WTC11 (cell line): ENCODE data around the gene CD72. TPM values are rescaled to one million over a fixed set of nuclear protein-coding genes. Genes with fewer than 3 reads are reported as not detected.
"Not testable (repeated sequence)": the region's sequence is repeated elsewhere in the genome, so short reads cannot be mapped to it uniquely, and the experiment has no call there.

Experiments used
- ATAC-seq: fragments of 200-7000 bp; cut with Tn5 transposase; 2 replicates; pipeline ENCODE4 v1.10.0; 2021; ENCODE audit warnings: mild to moderate bottlenecking, moderate library complexity
- CTCF ChIA-PET: fragments of 300-600 bp; sonication (Branson Sonifier 250); formaldehyde crosslinking; loops from one replicate; lab custom pipeline; 2021; ENCODE audit warnings: antibody characterized with exemption; lab: Charles Lee
- POLR2A ChIA-PET: fragments of 350-600 bp; sonication (Branson Sonifier 250); formaldehyde crosslinking; loops from one replicate; lab custom pipeline; 2021; ENCODE audit warnings: antibody characterized with exemption; lab: Charles Lee
- DNase-seq: peaks from one replicate; pipeline ENCODE4 v3.0.0; 2021; ENCODE audit warnings: low spot score
- H3K27ac Mint-ChIP-seq: 2 replicates; pipeline ENCODE4 v1.8.0; 2021; ENCODE audit warnings: mixed read lengths
- H3K27me3 Mint-ChIP-seq: 2 replicates; pipeline ENCODE4 v1.8.0; 2021; ENCODE audit warnings: low read depth, mild to moderate bottlenecking, moderate library complexity, mixed read lengths
- H3K36me3 Mint-ChIP-seq: 2 replicates; pipeline ENCODE4 v1.8.0; 2021; ENCODE audit warnings: mixed read lengths
- H3K4me1 Mint-ChIP-seq: 2 replicates; pipeline ENCODE4 v1.8.0; 2022; ENCODE audit warnings: mixed read lengths
- H3K4me3 Mint-ChIP-seq: 2 replicates; pipeline ENCODE4 v1.8.0; 2021; ENCODE audit warnings: mild to moderate bottlenecking, moderate library complexity, mixed read lengths
- H3K9me3 Mint-ChIP-seq: 2 replicates; pipeline ENCODE4 v1.8.0; 2021; ENCODE audit warnings: mixed read lengths
- CBFB ChIP-seq: sonication (generic); formaldehyde crosslinking; IDR thresholded peaks from 2 replicates; pipeline ENCODE4 v1.8.1; 2022; ENCODE audit warnings: mild to moderate bottlenecking, low read depth, missing genetic modification reagents
- CREB1 ChIP-seq: sonication (generic); formaldehyde crosslinking; IDR thresholded peaks from 2 replicates; pipeline ENCODE4 v1.8.0; 2023; ENCODE audit warnings: mild to moderate bottlenecking, missing genetic modification reagents
- CREM ChIP-seq: sonication (generic); formaldehyde crosslinking; IDR thresholded peaks from 2 replicates; pipeline ENCODE4 v1.8.1; 2022; ENCODE audit warnings: mild to moderate bottlenecking, missing genetic modification reagents, moderate library complexity
- EMX1 ChIP-seq: fragments of 250-450 bp; sonication (Bioruptor Pico); IDR thresholded peaks from 2 replicates; pipeline ENCODE4 v1.8.0; 2021; ENCODE audit warnings: mild to moderate bottlenecking
- FOXK1 ChIP-seq: sonication (generic); formaldehyde crosslinking; IDR thresholded peaks from 2 replicates; pipeline ENCODE4 v1.8.0; 2022; ENCODE audit warnings: mild to moderate bottlenecking, moderate library complexity, missing genetic modification reagents
- JAZF1 ChIP-seq: fragments of 250-450 bp; sonication (Bioruptor Pico); IDR thresholded peaks from 2 replicates; pipeline ENCODE4 v1.9.0; 2021; ENCODE audit warnings: moderate library complexity, mild to moderate bottlenecking, inconsistent platforms
- ZNF263 ChIP-seq: sonication (generic); formaldehyde crosslinking; IDR thresholded peaks from 2 replicates; pipeline ENCODE4 v1.8.1; 2022; ENCODE audit warnings: low read depth, mild to moderate bottlenecking, moderate library complexity, missing genetic modification reagents
- total RNA-seq: library from RNA; stranded (reverse); gene quantifications from 3 replicates; pipeline ENCODE4 v1.2.3, GENCODE V29; 2021
- TF ChIP-seq, protein P1 (sequence below): fragments of 250-450 bp; sonication (Bioruptor Pico); IDR thresholded peaks from 2 replicates; pipeline ENCODE4 v1.9.0; 2021; ENCODE audit warnings: moderate library complexity, mild to moderate bottlenecking, inconsistent platforms, borderline replicate concordance
- TF ChIP-seq, protein P2 (sequence below): sonication (generic); formaldehyde crosslinking; IDR thresholded peaks from 2 replicates; pipeline ENCODE4 v1.8.1; 2023; ENCODE audit warnings: mild to moderate bottlenecking, missing genetic modification reagents, borderline replicate concordance
- TF ChIP-seq, protein P3 (sequence below): sonication (generic); formaldehyde crosslinking; IDR thresholded peaks from 2 replicates; pipeline ENCODE4 v1.8.1; 2022; ENCODE audit warnings: mild to moderate bottlenecking, moderate library complexity, missing genetic modification reagents
- TF ChIP-seq, protein P4 (sequence below): fragments of 250-450 bp; sonication (Bioruptor Pico); IDR thresholded peaks from 2 replicates; pipeline ENCODE4 v1.9.0; 2021; ENCODE audit warnings: mild to moderate bottlenecking
- TF ChIP-seq, protein P5 (sequence below): sonication (generic); formaldehyde crosslinking; IDR thresholded peaks from 2 replicates; pipeline ENCODE4 v1.8.1; 2023; ENCODE audit warnings: mild to moderate bottlenecking, missing genetic modification reagents
- TF ChIP-seq, protein P6 (sequence below): fragments of 250-450 bp; sonication (Bioruptor Pico); conservative IDR thresholded peaks from 2 replicates; pipeline ENCODE4 v1.9.0; 2021; ENCODE audit warnings: mild to moderate bottlenecking
- TF ChIP-seq, protein P7 (sequence below): sonication (generic); formaldehyde crosslinking; IDR thresholded peaks from 2 replicates; pipeline ENCODE4 v1.8.0; 2023; ENCODE audit warnings: mild to moderate bottlenecking, missing genetic modification reagents
- TF ChIP-seq, protein P8 (sequence below): fragments of 250-450 bp; sonication (Bioruptor Pico); IDR thresholded peaks from 2 replicates; pipeline ENCODE4 v1.8.0; 2021; ENCODE audit warnings: mild to moderate bottlenecking
- TF ChIP-seq, protein P9 (sequence below): sonication (generic); formaldehyde crosslinking; IDR thresholded peaks from 2 replicates; pipeline ENCODE4 v1.8.1; 2023; ENCODE audit warnings: mild to moderate bottlenecking, missing genetic modification reagents

Gene CD72
- total RNA-seq, 1 experiment from 2014 or later: 2.9 TPM

DNA sequence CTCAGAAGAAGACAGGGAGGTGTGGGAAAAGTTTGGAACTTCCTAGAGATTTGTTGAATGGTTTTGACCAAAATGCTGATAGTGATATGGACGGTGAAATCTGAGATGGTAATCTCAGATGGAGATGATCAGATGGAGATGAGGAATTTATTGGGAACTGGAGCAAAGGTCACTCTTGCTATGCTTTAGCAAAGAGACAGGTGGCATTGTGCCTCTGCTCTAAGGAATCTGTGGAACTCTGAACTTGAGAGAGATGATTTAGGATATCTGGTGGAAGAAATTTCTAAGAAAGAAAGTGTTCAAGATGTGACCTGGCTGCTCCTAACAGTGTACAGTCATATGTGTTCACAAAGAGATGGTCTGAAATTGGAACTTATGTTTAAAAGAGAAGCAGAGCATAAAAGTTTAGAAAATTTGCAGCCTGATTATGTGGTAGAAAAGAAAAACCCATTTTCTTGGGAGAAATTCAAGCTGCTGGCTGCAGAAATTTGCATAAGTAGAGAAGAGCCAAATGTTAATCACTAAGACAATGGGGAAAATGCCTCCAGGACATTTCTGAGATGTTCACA, 38.5 kb downstream of the CD72 start:
- CTCF ChIA-PET: interaction anchor here (0.6 kb wide), 1 partner anchor 20 kb away, joined by 3 read pairs; no protein-coding TSS in a partner anchor
- DNase-seq, H3K27me3 Mint-ChIP-seq, H3K4me3 Mint-ChIP-seq, H3K27ac Mint-ChIP-seq, POLR2A ChIA-PET, ATAC-seq: not testable (repeated sequence)
- Mint-ChIP-seq H3K36me3 (peaks cover 32% of the 10 kb centered on the region), H3K4me1 (peaks cover 15% of the 10 kb centered on the region), H3K9me3 (peaks cover 34% of the 10 kb centered on the region)

DNA sequence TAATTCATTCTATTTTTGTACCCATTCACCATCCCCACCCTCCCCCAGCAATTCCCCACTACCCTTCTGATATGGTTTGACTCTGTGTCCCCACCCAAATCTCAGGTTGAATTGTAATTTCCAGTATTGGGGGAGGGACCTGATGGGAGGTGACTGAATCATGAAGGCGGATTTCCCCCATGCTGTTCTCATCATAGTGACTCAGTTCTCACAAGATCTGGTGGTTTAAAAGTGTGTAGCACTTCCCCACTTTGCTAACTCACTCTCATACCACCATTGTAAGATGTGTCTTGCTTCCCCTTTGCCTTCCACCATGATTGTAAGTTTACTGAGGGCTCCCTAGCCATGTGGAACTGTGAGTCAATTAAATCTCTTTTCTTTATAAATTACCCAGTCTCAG, 39.1 kb downstream of the CD72 start:
- no peak for ATAC-seq
- ChIA-PET CTCF (interaction anchor here (1.6 kb wide), 2 partner anchors 9 to 25 kb away, joined by 4 to 6 read pairs; no protein-coding TSS in a partner anchor), POLR2A (no interaction called here)
- Mint-ChIP-seq H3K4me3 (no peak overlapping the region), H3K9me3 (peaks cover 34% of the 10 kb centered on the region), H3K36me3 (peaks cover 32% of the 10 kb centered on the region), H3K4me1 (peaks cover 13% of the 10 kb centered on the region), H3K27me3 (no peaks in the 10 kb centered on the region), H3K27ac (no peak overlapping the region)
- TF ChIP-seq, protein P1, sequence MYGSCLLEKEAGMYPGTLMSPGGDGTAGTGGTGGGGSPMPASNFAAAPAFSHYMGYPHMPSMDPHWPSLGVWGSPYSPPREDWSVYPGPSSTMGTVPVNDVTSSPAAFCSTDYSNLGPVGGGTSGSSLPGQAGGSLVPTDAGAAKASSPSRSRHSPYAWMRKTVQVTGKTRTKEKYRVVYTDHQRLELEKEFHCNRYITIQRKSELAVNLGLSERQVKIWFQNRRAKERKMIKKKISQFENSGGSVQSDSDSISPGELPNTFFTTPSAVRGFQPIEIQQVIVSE: no peak
- TF ChIP-seq ZNF263 (CRISPR knock-in tag) (no peak), FOXK1 (CRISPR knock-in tag) (no peak), CREM (CRISPR knock-in tag) (no peak), JAZF1 (no peak), EMX1 (CRISPR knock-in tag) (no peak), CBFB (CRISPR knock-in tag) (no peak), CREB1 (CRISPR knock-in tag) (no peak)
- TF ChIP-seq, protein P2, sequence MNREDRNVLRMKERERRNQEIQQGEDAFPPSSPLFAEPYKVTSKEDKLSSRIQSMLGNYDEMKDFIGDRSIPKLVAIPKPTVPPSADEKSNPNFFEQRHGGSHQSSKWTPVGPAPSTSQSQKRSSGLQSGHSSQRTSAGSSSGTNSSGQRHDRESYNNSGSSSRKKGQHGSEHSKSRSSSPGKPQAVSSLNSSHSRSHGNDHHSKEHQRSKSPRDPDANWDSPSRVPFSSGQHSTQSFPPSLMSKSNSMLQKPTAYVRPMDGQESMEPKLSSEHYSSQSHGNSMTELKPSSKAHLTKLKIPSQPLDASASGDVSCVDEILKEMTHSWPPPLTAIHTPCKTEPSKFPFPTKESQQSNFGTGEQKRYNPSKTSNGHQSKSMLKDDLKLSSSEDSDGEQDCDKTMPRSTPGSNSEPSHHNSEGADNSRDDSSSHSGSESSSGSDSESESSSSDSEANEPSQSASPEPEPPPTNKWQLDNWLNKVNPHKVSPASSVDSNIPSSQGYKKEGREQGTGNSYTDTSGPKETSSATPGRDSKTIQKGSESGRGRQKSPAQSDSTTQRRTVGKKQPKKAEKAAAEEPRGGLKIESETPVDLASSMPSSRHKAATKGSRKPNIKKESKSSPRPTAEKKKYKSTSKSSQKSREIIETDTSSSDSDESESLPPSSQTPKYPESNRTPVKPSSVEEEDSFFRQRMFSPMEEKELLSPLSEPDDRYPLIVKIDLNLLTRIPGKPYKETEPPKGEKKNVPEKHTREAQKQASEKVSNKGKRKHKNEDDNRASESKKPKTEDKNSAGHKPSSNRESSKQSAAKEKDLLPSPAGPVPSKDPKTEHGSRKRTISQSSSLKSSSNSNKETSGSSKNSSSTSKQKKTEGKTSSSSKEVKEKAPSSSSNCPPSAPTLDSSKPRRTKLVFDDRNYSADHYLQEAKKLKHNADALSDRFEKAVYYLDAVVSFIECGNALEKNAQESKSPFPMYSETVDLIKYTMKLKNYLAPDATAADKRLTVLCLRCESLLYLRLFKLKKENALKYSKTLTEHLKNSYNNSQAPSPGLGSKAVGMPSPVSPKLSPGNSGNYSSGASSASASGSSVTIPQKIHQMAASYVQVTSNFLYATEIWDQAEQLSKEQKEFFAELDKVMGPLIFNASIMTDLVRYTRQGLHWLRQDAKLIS (CRISPR knock-in tag): no peak
- TF ChIP-seq, protein P3, sequence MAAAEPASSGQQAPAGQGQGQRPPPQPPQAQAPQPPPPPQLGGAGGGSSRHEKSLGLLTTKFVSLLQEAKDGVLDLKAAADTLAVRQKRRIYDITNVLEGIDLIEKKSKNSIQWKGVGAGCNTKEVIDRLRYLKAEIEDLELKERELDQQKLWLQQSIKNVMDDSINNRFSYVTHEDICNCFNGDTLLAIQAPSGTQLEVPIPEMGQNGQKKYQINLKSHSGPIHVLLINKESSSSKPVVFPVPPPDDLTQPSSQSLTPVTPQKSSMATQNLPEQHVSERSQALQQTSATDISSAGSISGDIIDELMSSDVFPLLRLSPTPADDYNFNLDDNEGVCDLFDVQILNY (CRISPR knock-in tag): no peak
- TF ChIP-seq, protein P4, sequence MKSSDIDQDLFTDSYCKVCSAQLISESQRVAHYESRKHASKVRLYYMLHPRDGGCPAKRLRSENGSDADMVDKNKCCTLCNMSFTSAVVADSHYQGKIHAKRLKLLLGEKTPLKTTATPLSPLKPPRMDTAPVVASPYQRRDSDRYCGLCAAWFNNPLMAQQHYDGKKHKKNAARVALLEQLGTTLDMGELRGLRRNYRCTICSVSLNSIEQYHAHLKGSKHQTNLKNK (CRISPR knock-in tag): no peak
- TF ChIP-seq, protein P5, sequence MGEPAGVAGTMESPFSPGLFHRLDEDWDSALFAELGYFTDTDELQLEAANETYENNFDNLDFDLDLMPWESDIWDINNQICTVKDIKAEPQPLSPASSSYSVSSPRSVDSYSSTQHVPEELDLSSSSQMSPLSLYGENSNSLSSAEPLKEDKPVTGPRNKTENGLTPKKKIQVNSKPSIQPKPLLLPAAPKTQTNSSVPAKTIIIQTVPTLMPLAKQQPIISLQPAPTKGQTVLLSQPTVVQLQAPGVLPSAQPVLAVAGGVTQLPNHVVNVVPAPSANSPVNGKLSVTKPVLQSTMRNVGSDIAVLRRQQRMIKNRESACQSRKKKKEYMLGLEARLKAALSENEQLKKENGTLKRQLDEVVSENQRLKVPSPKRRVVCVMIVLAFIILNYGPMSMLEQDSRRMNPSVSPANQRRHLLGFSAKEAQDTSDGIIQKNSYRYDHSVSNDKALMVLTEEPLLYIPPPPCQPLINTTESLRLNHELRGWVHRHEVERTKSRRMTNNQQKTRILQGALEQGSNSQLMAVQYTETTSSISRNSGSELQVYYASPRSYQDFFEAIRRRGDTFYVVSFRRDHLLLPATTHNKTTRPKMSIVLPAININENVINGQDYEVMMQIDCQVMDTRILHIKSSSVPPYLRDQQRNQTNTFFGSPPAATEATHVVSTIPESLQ (CRISPR knock-in tag): no peak
- TF ChIP-seq, protein P6, sequence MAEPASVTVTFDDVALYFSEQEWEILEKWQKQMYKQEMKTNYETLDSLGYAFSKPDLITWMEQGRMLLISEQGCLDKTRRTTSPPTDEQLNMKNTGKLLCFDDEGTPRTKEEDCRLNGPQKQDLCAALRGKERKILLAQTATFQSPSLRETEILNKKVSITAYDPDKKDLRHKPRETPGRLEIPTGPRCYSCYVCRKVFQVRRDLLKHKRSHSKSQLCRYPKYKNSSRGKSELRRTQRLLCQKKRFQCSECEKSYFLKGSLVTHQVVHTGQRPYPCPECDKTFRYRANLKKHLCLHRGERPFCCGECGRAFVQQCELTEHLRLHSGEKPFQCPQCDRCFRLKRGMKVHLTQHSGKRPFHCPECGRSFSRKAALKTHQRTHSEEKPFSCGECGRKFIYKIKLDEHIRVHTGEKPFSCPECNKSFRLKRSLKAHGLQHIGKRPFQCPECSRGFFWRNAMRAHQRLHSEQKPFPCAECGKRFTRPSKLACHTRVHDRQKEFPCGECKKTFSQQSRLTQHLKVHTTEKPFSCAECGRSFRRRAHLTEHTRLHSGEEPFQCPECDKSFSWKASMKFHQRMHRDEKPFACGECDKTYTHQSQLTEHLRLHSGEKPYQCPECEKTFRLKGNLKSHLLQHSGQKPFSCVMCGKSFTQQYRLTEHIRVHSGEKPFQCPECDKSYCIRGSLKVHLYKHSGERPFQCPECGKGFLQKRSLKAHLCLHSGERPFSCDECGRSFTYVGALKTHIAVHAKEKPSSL (CRISPR knock-in tag): no peak
- TF ChIP-seq, protein P7, sequence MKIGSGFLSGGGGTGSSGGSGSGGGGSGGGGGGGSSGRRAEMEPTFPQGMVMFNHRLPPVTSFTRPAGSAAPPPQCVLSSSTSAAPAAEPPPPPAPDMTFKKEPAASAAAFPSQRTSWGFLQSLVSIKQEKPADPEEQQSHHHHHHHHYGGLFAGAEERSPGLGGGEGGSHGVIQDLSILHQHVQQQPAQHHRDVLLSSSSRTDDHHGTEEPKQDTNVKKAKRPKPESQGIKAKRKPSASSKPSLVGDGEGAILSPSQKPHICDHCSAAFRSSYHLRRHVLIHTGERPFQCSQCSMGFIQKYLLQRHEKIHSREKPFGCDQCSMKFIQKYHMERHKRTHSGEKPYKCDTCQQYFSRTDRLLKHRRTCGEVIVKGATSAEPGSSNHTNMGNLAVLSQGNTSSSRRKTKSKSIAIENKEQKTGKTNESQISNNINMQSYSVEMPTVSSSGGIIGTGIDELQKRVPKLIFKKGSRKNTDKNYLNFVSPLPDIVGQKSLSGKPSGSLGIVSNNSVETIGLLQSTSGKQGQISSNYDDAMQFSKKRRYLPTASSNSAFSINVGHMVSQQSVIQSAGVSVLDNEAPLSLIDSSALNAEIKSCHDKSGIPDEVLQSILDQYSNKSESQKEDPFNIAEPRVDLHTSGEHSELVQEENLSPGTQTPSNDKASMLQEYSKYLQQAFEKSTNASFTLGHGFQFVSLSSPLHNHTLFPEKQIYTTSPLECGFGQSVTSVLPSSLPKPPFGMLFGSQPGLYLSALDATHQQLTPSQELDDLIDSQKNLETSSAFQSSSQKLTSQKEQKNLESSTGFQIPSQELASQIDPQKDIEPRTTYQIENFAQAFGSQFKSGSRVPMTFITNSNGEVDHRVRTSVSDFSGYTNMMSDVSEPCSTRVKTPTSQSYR (CRISPR knock-in tag): no peak
- TF ChIP-seq, protein P8, sequence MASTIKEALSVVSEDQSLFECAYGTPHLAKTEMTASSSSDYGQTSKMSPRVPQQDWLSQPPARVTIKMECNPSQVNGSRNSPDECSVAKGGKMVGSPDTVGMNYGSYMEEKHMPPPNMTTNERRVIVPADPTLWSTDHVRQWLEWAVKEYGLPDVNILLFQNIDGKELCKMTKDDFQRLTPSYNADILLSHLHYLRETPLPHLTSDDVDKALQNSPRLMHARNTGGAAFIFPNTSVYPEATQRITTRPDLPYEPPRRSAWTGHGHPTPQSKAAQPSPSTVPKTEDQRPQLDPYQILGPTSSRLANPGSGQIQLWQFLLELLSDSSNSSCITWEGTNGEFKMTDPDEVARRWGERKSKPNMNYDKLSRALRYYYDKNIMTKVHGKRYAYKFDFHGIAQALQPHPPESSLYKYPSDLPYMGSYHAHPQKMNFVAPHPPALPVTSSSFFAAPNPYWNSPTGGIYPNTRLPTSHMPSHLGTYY (CRISPR knock-in tag): no peak
- TF ChIP-seq, protein P9, sequence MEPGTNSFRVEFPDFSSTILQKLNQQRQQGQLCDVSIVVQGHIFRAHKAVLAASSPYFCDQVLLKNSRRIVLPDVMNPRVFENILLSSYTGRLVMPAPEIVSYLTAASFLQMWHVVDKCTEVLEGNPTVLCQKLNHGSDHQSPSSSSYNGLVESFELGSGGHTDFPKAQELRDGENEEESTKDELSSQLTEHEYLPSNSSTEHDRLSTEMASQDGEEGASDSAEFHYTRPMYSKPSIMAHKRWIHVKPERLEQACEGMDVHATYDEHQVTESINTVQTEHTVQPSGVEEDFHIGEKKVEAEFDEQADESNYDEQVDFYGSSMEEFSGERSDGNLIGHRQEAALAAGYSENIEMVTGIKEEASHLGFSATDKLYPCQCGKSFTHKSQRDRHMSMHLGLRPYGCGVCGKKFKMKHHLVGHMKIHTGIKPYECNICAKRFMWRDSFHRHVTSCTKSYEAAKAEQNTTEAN (CRISPR knock-in tag): no peak
- DNase-seq: no peak
